HG03280 (cell line): ENCODE measurements around the gene BZW1.
"Not testable (repeated sequence)": the region's sequence is repeated elsewhere in the genome, so short reads cannot be mapped to it uniquely, and the experiment has no call there.

Experiments
- ATAC-seq: cut with Tn5 transposase; IDR thresholded peaks from one replicate; pipeline ENCODE4 v1.9.1; 2021; ENCODE audit warnings: mild to moderate bottlenecking, moderate library complexity; ENCODE audit not compliant: unreplicated experiment

BZW1 gene

GRCh38 chr2:200790185-200790584, 21.5 kb upstream of the BZW1 start:
- ATAC-seq = no peak

GRCh38 chr2:200791905-200792304, 19.8 kb upstream of the BZW1 start:
- no peak for ATAC-seq

- no peak for ATAC-seq
Observed at GRCh38 chr2:200794143-200794542, 17.6 kb upstream of the BZW1 start.

GRCh38 chr2:200795028-200795440, 16.7 kb upstream of the BZW1 start:
- no peak for ATAC-seq

GRCh38 chr2:200796561-200796960, 15.1 kb upstream of the BZW1 start:
- ATAC-seq = no peak

GRCh38 chr2:200797242-200797770, 14.4 kb upstream of the BZW1 start:
- no peak for ATAC-seq

- ATAC-seq = no peak
Observed at GRCh38 chr2:200798514-200798913, 13.2 kb upstream of the BZW1 start.

- ATAC-seq = no peak
Observed at GRCh38 chr2:200800458-200800857, 11.3 kb upstream of the BZW1 start.

- not testable (repeated sequence) for ATAC-seq
Observed at GRCh38 chr2:200801431-200801830, 10.3 kb upstream of the BZW1 start.

GRCh38 chr2:200809506-200810251, 2.0 kb upstream of the BZW1 start:
- no peak for ATAC-seq

GRCh38 chr2:200810252-200810997, 1.3 kb upstream of the BZW1 start:
- ATAC-seq = no peak

- no peak for ATAC-seq
Observed at GRCh38 chr2:200810998-200811332, 745 bp upstream of the BZW1 start.

GRCh38 chr2:200812122-200813022, 662 bp downstream of the BZW1 start:
- ATAC-seq = peak; percentile 41

- ATAC-seq = no peak
Observed at GRCh38 chr2:200814276-200814815, 2.6 kb downstream of the BZW1 start.

- no peak for ATAC-seq
Observed at GRCh38 chr2:200814917-200815316, 3.2 kb downstream of the BZW1 start.

- not testable (repeated sequence) for ATAC-seq
Observed at GRCh38 chr2:200818732-200819131, 7.0 kb downstream of the BZW1 start.

GRCh38 chr2:200820573-200821234, 9.0 kb downstream of the BZW1 start:
- ATAC-seq = no peak

GRCh38 chr2:200821686-200822245, 10.1 kb downstream of the BZW1 start:
- no peak for ATAC-seq

GRCh38 chr2:200828104-200828503, 16.4 kb downstream of the BZW1 start:
- no peak for ATAC-seq
